Measurements from ENCODE around the gene GRAMD1A. TPM values are rescaled to one million over a fixed set of nuclear protein-coding genes. Genes with fewer than 3 reads are reported as not detected.

The GRAMD1A gene
- total RNA-seq, 1 experiment from 2014 or later: 75.4 TPM

DNA sequence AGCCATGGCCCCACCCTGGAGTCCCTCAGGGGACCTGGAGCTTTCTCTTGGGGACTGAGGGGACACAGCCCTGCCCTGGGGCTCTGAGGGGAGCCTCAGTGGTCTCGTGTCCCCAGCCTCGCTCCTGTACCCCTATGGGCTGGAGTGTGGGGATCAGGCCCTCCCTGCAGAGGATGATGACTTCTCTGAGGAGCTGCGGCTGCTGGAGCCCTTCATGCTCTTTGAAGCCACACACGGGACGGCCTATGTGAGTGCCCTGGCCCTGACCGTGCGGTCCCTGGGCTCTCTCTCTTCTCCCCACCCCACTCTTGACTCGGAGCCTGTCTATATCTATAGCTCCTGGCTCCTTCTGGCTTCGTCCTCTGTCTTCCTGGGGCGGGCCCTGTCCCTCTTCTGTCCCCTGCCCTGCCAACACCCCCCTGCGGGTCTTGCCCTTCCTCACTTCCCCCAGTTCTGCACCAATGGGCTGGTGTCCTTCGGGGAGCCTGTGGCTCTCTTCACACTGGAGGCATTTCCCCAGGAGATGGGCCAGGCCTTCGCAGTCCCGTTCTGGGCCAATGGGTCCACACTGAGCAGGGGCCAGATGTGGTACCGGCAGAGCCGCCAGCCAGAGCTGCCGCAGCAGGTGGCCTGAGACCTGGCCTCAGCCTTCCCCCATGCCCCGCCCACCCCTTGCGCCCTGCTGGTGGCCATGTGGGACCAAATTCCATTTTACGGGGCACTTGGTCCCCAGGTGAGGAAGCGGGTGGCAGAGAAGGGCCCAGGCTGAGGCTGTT, 74.5 kb downstream of the GRAMD1A start (continued):
- TF ChIP-seq, protein P1, sequence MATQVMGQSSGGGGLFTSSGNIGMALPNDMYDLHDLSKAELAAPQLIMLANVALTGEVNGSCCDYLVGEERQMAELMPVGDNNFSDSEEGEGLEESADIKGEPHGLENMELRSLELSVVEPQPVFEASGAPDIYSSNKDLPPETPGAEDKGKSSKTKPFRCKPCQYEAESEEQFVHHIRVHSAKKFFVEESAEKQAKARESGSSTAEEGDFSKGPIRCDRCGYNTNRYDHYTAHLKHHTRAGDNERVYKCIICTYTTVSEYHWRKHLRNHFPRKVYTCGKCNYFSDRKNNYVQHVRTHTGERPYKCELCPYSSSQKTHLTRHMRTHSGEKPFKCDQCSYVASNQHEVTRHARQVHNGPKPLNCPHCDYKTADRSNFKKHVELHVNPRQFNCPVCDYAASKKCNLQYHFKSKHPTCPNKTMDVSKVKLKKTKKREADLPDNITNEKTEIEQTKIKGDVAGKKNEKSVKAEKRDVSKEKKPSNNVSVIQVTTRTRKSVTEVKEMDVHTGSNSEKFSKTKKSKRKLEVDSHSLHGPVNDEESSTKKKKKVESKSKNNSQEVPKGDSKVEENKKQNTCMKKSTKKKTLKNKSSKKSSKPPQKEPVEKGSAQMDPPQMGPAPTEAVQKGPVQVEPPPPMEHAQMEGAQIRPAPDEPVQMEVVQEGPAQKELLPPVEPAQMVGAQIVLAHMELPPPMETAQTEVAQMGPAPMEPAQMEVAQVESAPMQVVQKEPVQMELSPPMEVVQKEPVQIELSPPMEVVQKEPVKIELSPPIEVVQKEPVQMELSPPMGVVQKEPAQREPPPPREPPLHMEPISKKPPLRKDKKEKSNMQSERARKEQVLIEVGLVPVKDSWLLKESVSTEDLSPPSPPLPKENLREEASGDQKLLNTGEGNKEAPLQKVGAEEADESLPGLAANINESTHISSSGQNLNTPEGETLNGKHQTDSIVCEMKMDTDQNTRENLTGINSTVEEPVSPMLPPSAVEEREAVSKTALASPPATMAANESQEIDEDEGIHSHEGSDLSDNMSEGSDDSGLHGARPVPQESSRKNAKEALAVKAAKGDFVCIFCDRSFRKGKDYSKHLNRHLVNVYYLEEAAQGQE (IDR thresholded peaks at IDR 0.05; ENCODE audit: low read depth): no peak

DNA sequence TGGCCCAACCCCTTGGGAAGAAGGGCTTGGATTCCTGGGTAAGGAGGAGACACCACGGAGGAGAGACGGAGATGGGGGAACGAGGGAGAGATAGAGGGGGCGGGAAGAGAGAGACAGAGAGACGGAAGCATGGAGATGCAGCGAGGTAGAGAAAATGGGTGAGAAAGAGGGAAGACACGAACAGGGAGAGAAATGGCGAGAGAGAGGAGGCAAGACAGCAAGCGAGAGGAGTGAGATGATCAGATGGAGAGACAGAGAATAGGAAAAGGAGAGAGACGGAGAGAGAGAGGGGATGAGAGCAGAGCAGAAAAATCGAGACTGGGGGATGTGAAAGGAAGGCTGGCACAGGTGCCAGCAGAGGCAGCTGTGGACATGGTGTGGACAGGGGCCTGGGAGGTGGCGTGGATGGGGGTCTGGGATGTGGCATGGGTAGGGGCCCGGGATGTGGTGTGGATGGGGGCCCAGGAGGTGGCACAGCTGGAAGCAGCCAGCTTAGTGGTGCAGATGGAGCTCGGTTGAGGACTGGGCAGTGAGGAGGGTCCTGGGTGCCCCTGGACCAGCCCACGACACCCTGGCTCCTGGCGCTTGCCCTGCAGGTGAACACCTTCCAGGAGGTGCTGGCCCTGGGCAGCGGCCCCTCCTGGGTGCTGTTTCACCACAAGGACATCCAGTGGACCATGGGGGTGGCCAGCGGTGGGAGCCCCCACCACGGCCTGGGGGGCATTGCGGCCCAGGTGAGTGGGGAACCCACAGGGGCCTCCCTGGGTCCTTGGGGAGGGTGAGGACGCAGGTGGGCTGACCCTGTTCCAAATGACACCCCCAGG, 75.3 kb downstream of the GRAMD1A start:
- H3K36me3 ChIP-seq (ENCODE audit: control insufficient read depth in 1 of 2, insufficient read depth in 2 of 2, low read length in 2 of 2): no peaks in the 10 kb centered on the region
- no peaks in the 10 kb centered on the region for H3K27me3 ChIP-seq (ENCODE audit: insufficient read depth, low read length)
- ATAC-seq (no peak), DNase-seq (ENCODE audit: low read depth, low spot score) (no peak)
- H3K4me1 ChIP-seq (ENCODE audit: control insufficient read depth in 1 of 2, insufficient read depth in 2 of 2, low read length in 2 of 2): no peaks in the 10 kb centered on the region
- intact Hi-C loops (cut with micrococcal nuclease): no loop called here
- no peak overlapping the region for H2AFZ ChIP-seq (ENCODE audit: low read depth, low read length, poor library complexity, severe bottlenecking)
- no TSS peak for BruUV-seq (replicated peaks)
- POLR2A ChIA-PET: no interaction called here
- CTCF ChIA-PET: no interaction called here
- no peak overlapping the region for H3K27ac ChIP-seq (ENCODE audit: low read depth, low read length)
- H4K20me1 ChIP-seq (ENCODE audit: insufficient read depth): no peaks in the 10 kb centered on the region
- RAD21 ChIA-PET (ENCODE audit: low non-redundant PET in 1 of 2, low total read pairs in 2 of 2, uncharacterized antibody in 2 of 2, unreplicated experiment in 2 of 2): no interaction called here
- H3K9me3 ChIP-seq (ENCODE audit: control insufficient read depth in 1 of 2, insufficient read depth in 1 of 2, low read depth in 1 of 2, low read length in 2 of 2): peaks cover 0 to 4% of the 10 kb centered on the region in 2 experiments; a peak in 1 of 4 replicates
- no peaks in the 10 kb centered on the region for H3K9me2 ChIP-seq (ENCODE audit: insufficient read depth)
- H3K79me2 ChIP-seq (ENCODE audit: insufficient read depth, low read length): no peaks in the 10 kb centered on the region
- no peak overlapping the region for H3K9ac ChIP-seq (ENCODE audit: low read length)
- no peak overlapping the region for H3K4me3 ChIP-seq (replicated peaks in 1 of 2; ENCODE audit: low read depth in 1 of 2, low read length in 2 of 2)
- H3K4me2 ChIP-seq (ENCODE audit: low read length): no peak overlapping the region
- TF ChIP-seq SRF (IDR thresholded peaks at IDR 0.05; ENCODE audit: low read depth) (no peak), JUND (IDR thresholded peaks at IDR 0.05) (no peak), POLR2AphosphoS5 (IDR thresholded peaks at IDR 0.05; ENCODE audit: low read depth, low read length) (no peak), ELF1 (IDR thresholded peaks at IDR 0.05; ENCODE audit: borderline replicate concordance, low read depth) (no peak), CBX3 (IDR thresholded peaks at IDR 0.05; ENCODE audit: low read depth) (no peak), EZH2 (IDR thresholded peaks at IDR 0.05) (no peak), EZH2phosphoT487 (IDR thresholded peaks at IDR 0.05; ENCODE audit: borderline replicate concordance) (no peak), SP1 (IDR thresholded peaks at IDR 0.05; ENCODE audit: low read depth) (no peak), YY1 (IDR thresholded peaks at IDR 0.05; ENCODE audit: extremely low read depth, insufficient replicate concordance, low read depth, low read length) (no peak), CEBPB (IDR thresholded peaks at IDR 0.05; ENCODE audit: low read depth) (no peak)
- TF ChIP-seq, protein P2, sequence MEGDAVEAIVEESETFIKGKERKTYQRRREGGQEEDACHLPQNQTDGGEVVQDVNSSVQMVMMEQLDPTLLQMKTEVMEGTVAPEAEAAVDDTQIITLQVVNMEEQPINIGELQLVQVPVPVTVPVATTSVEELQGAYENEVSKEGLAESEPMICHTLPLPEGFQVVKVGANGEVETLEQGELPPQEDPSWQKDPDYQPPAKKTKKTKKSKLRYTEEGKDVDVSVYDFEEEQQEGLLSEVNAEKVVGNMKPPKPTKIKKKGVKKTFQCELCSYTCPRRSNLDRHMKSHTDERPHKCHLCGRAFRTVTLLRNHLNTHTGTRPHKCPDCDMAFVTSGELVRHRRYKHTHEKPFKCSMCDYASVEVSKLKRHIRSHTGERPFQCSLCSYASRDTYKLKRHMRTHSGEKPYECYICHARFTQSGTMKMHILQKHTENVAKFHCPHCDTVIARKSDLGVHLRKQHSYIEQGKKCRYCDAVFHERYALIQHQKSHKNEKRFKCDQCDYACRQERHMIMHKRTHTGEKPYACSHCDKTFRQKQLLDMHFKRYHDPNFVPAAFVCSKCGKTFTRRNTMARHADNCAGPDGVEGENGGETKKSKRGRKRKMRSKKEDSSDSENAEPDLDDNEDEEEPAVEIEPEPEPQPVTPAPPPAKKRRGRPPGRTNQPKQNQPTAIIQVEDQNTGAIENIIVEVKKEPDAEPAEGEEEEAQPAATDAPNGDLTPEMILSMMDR (IDR thresholded peaks at IDR 0.05 in 2 of 3, conservative IDR thresholded peaks at IDR 0.05 in 1 of 3; ENCODE audit: borderline replicate concordance in 1 of 3, insufficient read depth in 1 of 3, low read depth in 2 of 3, low read length in 2 of 3): no peak
- TF ChIP-seq, protein P3, sequence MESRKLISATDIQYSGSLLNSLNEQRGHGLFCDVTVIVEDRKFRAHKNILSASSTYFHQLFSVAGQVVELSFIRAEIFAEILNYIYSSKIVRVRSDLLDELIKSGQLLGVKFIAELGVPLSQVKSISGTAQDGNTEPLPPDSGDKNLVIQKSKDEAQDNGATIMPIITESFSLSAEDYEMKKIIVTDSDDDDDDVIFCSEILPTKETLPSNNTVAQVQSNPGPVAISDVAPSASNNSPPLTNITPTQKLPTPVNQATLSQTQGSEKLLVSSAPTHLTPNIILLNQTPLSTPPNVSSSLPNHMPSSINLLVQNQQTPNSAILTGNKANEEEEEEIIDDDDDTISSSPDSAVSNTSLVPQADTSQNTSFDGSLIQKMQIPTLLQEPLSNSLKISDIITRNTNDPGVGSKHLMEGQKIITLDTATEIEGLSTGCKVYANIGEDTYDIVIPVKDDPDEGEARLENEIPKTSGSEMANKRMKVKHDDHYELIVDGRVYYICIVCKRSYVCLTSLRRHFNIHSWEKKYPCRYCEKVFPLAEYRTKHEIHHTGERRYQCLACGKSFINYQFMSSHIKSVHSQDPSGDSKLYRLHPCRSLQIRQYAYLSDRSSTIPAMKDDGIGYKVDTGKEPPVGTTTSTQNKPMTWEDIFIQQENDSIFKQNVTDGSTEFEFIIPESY (IDR thresholded peaks at IDR 0.05; ENCODE audit: extremely low read depth, insufficient replicate concordance, low read length): no peak
- TF ChIP-seq, protein P4, sequence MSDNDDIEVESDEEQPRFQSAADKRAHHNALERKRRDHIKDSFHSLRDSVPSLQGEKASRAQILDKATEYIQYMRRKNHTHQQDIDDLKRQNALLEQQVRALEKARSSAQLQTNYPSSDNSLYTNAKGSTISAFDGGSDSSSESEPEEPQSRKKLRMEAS (IDR thresholded peaks at IDR 0.05): no peak
- TF ChIP-seq, protein P5, sequence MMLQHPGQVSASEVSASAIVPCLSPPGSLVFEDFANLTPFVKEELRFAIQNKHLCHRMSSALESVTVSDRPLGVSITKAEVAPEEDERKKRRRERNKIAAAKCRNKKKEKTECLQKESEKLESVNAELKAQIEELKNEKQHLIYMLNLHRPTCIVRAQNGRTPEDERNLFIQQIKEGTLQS (IDR thresholded peaks at IDR 0.05): no peak
